Liver (tissue), 3 donors: ENCODE data around the gene CNTF.

ENCODE experiments used
- HNF4G ChIP-seq: IDR thresholded peaks from 2 replicates; pipeline ENCODE4 v1.6.1; 2016; ENCODE audit warnings: antibody characterized with exemption
- TAF1 ChIP-seq: conservative IDR thresholded peaks from 2 replicates; pipeline ENCODE4 v1.6.1; 2016; ENCODE audit warnings: antibody characterized with exemption, mild to moderate bottlenecking
- YY1 ChIP-seq: IDR thresholded peaks from 2 replicates; pipeline ENCODE4 v1.6.1; 2016; ENCODE audit warnings: antibody characterized with exemption, mild to moderate bottlenecking
- TF ChIP-seq, protein P1 (sequence below): fragments of 150-350 bp; IDR thresholded peaks from 2 replicates; pipeline ENCODE4 v1.5.1; 2017; ENCODE audit warnings: improper control_type of control experiment, low read depth, low read length; ENCODE audit not compliant: missing input control
- TF ChIP-seq, protein P2 (sequence below): IDR thresholded peaks from 2 replicates; pipeline ENCODE4 v1.6.1; 2016; ENCODE audit warnings: antibody characterized with exemption
- donor health status: healthy.
- donor health status: healthy.

DNA sequence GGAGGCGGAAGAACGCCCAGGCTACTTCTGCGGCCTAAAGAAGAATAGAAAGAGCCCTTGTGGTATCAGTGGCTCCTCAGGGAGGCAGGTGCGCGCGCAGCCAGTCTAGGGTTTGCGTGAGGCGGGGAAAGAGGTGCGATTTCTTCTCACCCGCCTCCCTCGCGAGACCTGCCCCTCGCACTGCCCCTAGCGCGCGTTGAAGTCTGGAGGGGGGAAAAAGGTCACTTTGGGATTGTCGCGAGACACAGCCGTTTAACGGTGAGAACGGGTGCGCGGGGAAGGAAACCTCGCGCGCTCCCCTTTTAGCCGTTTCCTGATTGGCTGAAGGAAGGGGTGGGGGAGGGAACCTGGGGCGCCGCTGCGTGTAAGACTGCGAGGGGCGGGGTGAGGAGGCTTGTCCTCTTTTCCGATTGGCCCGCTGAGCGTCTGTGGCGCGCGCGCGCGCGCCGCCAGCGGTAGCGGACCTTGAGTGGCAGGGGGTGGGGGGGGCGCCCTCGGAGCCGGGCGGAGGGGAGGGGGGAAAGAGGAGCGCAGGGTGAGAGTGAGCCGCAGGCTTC lies 43.8 kb upstream of the CNTF start, which contains the start of gene ZFP91:
- TF ChIP-seq, protein P1, sequence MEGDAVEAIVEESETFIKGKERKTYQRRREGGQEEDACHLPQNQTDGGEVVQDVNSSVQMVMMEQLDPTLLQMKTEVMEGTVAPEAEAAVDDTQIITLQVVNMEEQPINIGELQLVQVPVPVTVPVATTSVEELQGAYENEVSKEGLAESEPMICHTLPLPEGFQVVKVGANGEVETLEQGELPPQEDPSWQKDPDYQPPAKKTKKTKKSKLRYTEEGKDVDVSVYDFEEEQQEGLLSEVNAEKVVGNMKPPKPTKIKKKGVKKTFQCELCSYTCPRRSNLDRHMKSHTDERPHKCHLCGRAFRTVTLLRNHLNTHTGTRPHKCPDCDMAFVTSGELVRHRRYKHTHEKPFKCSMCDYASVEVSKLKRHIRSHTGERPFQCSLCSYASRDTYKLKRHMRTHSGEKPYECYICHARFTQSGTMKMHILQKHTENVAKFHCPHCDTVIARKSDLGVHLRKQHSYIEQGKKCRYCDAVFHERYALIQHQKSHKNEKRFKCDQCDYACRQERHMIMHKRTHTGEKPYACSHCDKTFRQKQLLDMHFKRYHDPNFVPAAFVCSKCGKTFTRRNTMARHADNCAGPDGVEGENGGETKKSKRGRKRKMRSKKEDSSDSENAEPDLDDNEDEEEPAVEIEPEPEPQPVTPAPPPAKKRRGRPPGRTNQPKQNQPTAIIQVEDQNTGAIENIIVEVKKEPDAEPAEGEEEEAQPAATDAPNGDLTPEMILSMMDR = no peak
- TF ChIP-seq YY1 = peak; percentile 79
- no peak for TF ChIP-seq HNF4G
- TF ChIP-seq, protein P2, sequence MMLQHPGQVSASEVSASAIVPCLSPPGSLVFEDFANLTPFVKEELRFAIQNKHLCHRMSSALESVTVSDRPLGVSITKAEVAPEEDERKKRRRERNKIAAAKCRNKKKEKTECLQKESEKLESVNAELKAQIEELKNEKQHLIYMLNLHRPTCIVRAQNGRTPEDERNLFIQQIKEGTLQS = no peak
- TF ChIP-seq TAF1 = peak; percentile 78
